ENCODE data around the gene VMP1. TPM values are rescaled to one million over a fixed set of nuclear protein-coding genes. Genes with fewer than 3 reads are reported as not detected.
"Not testable (repeated sequence)": the region's sequence is repeated elsewhere in the genome, so short reads cannot be mapped to it uniquely, and the experiment has no call there.

Gene VMP1
- total and polyA plus RNA-seq, 2 donors from 2014 or later = 96.4 to 338 TPM

DNA sequence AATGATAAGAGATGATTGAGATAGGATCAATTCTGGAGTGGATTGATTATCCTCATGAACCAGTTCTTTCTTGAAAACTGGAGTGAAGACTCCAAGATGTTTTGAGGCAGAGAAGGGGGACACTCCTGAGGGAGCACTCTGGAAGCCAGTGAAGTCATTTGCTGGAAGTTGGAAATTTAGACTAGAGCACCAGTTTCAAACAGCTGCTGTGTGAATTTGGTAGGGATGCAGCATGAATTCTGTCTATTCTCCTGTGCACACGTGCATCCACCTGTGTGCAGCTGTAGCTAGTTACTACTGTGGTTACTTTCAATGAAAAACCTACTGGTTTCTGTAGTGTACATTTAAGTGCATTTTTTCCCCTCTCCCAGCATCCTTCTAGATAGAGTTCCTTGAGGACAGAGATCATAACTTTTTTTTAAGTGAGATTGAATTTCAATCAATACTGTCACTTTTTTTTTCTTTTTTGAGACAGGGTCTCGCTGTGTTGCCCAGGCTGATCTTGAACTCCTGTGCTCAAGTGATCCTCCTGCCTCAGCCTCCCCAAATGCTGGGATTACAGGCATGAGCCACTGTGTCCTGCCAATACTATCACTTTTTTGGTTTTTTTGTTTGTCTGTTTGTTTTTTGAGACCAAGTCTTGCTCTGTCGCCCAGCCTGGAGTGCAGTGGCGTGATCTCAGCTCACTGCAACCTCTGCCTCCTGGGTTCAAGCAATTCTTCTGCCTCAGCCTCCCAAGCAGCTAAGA, 119.4 kb downstream of the VMP1 start:
- H3K9ac ChIP-seq (ENCODE audit: low read length in 3 of 3) = no peak overlapping the region
- no peak for DNase-seq

DNA sequence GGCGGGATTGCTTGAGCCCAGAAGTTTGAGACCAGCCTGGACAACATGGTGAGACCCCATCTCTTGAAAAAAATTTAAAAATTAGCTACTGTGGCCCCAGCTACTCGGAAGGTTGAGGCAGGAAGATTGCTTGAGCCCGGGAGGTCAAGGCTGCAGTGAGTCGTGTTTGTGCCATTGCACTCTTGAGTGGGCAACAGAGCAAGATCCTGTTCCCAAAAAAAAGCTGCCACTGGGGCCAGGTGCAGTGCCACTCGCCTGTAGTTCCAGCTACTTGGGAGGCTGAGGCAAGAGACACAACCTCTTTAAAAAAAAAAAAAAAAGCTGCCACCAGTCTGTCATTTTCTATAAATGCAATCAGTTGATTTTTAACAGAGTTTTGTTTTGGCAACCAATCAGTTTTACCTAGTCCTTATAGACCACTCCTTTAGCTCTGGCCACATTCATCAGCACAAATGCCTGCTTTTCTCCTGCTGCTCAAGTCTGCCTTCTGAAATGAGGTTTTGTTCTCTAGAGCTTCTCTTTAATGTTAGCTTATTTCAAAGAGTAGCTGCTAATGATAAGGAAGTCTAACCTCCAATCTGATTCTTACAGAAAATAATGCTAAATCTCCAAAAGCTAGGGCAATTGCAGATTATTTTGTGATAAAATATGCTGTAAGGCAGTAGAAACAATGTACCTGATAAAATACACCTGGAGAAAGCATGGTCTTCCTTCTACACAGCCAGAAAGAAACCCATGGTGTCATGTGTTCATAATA, 120.4 kb downstream of the VMP1 start:
- DNase-seq (peak in 1 of 5 donors; percentile 5), FAIRE-seq (no peak)
- Histone ChIP-seq H3K9me3 (ENCODE audit: control insufficient read depth in 2 of 3, insufficient read depth in 1 of 3, low read length in 3 of 3) (no peaks in the 10 kb centered on the region), H3K27me3 (ENCODE audit: control insufficient read depth, insufficient read depth, low read length) (no peaks in the 10 kb centered on the region), H3K9ac (ENCODE audit: low read length in 3 of 3) (no peak overlapping the region), H3K4me3 (ENCODE audit: low read length in 3 of 3) (no peak overlapping the region), H3K36me3 (ENCODE audit: control insufficient read depth in 2 of 3, insufficient read depth in 3 of 3, low read length in 3 of 3) (no peaks in the 10 kb centered on the region), H3K27ac (ENCODE audit: low read depth in 2 of 2, low read length in 2 of 2) (peak overlapping the region; percentile 69 to 73), H3K4me1 (ENCODE audit: control insufficient read depth in 2 of 3, insufficient read depth in 2 of 3, low read depth in 1 of 3, low read length in 3 of 3) (peaks cover 3 to 17% (median 4%) of the 10 kb centered on the region in 3 donors)
- intact Hi-C loops (cut with DNase I) = no loop called here
- TF ChIP-seq CTCF (IDR thresholded peaks at IDR 0.05; ENCODE audit: borderline replicate concordance, extremely low read depth, insufficient read depth) = no peak

More for the DNA sequence above, 119.4 kb downstream of the VMP1 start:
- H3K36me3 ChIP-seq (ENCODE audit: control insufficient read depth in 2 of 3, insufficient read depth in 3 of 3, low read length in 3 of 3) = peaks cover 0 to 3% (median 0%) of the 10 kb centered on the region in 3 donors
- intact Hi-C loops (cut with DNase I) = no loop called here
- no peaks in the 10 kb centered on the region for H3K9me3 ChIP-seq (ENCODE audit: control insufficient read depth in 2 of 3, insufficient read depth in 1 of 3, low read length in 3 of 3)
- no peak overlapping the region for H3K27ac ChIP-seq (ENCODE audit: low read depth in 2 of 2, low read length in 2 of 2)
- H3K27me3 ChIP-seq (ENCODE audit: control insufficient read depth, insufficient read depth, low read length) = no peaks in the 10 kb centered on the region
- FAIRE-seq = no peak
- H3K4me1 ChIP-seq (ENCODE audit: control insufficient read depth in 2 of 3, insufficient read depth in 2 of 3, low read depth in 1 of 3, low read length in 3 of 3) = peaks cover 3 to 17% (median 4%) of the 10 kb centered on the region in 3 donors
- H3K4me3 ChIP-seq (ENCODE audit: low read length in 3 of 3) = no peak overlapping the region
- TF ChIP-seq CTCF (IDR thresholded peaks at IDR 0.05; ENCODE audit: borderline replicate concordance, extremely low read depth, insufficient read depth) = no peak

GRCh38 chr17:59828478-59828760, 121.0 kb downstream of the VMP1 start:
- Histone ChIP-seq H3K4me3 (ENCODE audit: low read length in 3 of 3) (no peak overlapping the region), H3K4me1 (ENCODE audit: control insufficient read depth in 2 of 3, insufficient read depth in 2 of 3, low read depth in 1 of 3, low read length in 3 of 3) (peaks cover 3 to 17% (median 4%) of the 10 kb centered on the region in 3 donors)

GRCh38 chr17:59828819-59829216, 121.4 kb downstream of the VMP1 start:
- Histone ChIP-seq H3K4me1 (ENCODE audit: control insufficient read depth in 2 of 3, insufficient read depth in 2 of 3, low read depth in 1 of 3, low read length in 3 of 3) (peaks cover 3 to 17% (median 4%) of the 10 kb centered on the region in 3 donors), H3K27ac (ENCODE audit: low read depth in 2 of 2, low read length in 2 of 2) (peak overlapping the region; percentile 69 to 73), H3K4me3 (ENCODE audit: low read length in 3 of 3) (peak overlapping the region in 1 of 3 donors; percentile 19), H3K9ac (ENCODE audit: low read length in 3 of 3) (peak overlapping the region in 1 of 3 donors; percentile 2)
- FAIRE-seq; H3K9me3 ChIP-seq (ENCODE audit: control insufficient read depth in 2 of 3, insufficient read depth in 1 of 3, low read length in 3 of 3); H3K36me3 ChIP-seq (ENCODE audit: control insufficient read depth in 2 of 3, insufficient read depth in 3 of 3, low read length in 3 of 3); intact Hi-C loops (cut with DNase I); H3K27me3 ChIP-seq (ENCODE audit: control insufficient read depth, insufficient read depth, low read length): not testable (repeated sequence)
- peak in 1 of 5 donors; percentile 41 for DNase-seq

More at GRCh38 chr17:59828478-59828760, 121.0 kb downstream of the VMP1 start:
- H3K27me3 ChIP-seq (ENCODE audit: control insufficient read depth, insufficient read depth, low read length) = no peaks in the 10 kb centered on the region
- intact Hi-C loops (cut with DNase I) = no loop called here
- H3K27ac ChIP-seq (ENCODE audit: low read depth in 2 of 2, low read length in 2 of 2) = peak overlapping the region; percentile 69 to 73
- DNase-seq (no peak), FAIRE-seq (no peak)
- no peaks in the 10 kb centered on the region for H3K36me3 ChIP-seq (ENCODE audit: control insufficient read depth in 2 of 3, insufficient read depth in 3 of 3, low read length in 3 of 3)
- H3K9me3 ChIP-seq (ENCODE audit: control insufficient read depth in 2 of 3, insufficient read depth in 1 of 3, low read length in 3 of 3) = no peaks in the 10 kb centered on the region
- no peak overlapping the region for H3K9ac ChIP-seq (ENCODE audit: low read length in 3 of 3)
- TF ChIP-seq CTCF (IDR thresholded peaks at IDR 0.05; ENCODE audit: borderline replicate concordance, extremely low read depth, insufficient read depth) = no peak

Data from kidney (tissue), 14 donors.